Measurements from ENCODE around the gene LIN28A. TPM values are rescaled to one million over a fixed set of nuclear protein-coding genes. Genes with fewer than 3 reads are reported as not detected.
"Not testable (repeated sequence)": the region's sequence is repeated elsewhere in the genome, so short reads cannot be mapped to it uniquely, and the experiment has no call there.

Gene LIN28A, protein sequence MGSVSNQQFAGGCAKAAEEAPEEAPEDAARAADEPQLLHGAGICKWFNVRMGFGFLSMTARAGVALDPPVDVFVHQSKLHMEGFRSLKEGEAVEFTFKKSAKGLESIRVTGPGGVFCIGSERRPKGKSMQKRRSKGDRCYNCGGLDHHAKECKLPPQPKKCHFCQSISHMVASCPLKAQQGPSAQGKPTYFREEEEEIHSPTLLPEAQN
- under 1 TPM in 1 of 2 donors, not detected in 1; 0.15 TPM for total RNA-seq
- long read RNA-seq = 0 reads

DNA sequence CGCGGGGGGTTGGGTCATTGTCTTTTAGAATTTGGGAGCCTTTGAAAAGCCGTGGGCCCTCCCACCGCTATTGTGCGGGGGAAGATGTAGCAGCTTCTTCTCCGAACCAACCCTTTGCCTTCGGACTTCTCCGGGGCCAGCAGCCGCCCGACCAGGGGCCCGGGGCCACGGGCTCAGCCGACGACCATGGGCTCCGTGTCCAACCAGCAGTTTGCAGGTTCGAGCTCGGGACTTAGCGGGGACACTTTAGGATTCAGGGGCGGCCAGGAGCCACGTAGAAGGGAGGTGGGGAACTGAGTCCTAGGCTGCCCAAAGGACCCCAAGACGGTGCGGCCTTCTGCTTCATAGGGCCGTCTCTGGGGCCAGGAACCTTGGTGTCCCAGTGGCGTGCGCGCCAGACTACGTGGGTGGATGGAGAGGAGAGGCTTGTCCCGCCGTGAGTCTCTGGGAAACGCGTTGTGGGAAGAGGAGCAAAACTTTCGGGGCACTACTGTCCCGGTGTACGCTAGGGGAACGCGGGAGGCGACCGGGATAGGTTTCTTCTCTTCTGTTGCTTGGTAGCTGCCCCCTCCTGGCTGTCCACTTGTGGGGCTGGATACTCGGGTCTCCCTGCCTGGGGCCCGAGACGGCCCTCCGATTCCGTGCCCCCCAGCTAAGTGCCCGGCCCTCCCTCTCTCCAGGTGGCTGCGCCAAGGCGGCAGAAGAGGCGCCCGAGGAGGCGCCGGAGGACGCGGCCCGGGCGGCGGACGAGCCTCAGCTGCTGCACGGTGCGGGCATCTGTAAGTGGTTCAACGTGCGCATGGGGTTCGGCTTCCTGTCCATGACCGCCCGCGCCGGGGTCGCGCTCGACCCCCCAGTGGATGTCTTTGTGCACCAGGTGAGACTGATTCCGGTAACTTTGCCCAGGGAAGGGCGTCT, at the start of gene LIN28A:
LIN28A (plus strand) TSS at position 112 of the 918 bp plus-strand sequence; CDS start at position 187, 75 bp downstream.
- DNase-seq = no peak
- no peak for ATAC-seq
- intact Hi-C loops (cut with DNase I) = no loop called here

DNA sequence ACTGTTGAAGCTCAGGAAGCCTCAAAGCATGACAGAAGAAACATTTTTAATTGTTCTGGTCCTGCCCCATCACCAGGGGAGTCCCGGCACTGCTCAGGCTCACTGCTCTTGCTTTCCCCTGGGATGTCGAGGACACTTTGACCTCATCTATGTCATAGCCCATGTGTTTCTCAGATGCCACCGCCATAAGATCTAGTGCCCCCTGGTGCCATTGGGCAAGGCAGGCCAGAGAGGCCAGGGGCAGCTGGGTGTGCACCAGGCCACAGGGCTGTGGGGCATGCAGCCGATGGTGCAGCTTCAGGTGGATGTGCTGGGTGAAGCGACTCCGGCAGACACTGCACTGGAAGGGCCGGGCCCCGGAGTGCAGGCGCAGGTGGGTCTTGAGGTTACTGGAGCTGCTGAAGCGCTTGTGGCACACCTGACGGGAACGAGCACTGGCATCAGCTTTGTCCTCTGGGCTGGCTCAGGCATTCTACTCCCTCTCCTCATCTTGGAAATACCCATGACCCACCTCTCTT, 49.0 kb upstream of the LIN28A start:
- no peak for ATAC-seq
- intact Hi-C loops (cut with DNase I) = loop anchor here in 1 of 2 donors (5.0 kb wide), 1 partner anchor 34 kb away; no protein-coding TSS in a partner anchor
- DNase-seq = no peak

DNA sequence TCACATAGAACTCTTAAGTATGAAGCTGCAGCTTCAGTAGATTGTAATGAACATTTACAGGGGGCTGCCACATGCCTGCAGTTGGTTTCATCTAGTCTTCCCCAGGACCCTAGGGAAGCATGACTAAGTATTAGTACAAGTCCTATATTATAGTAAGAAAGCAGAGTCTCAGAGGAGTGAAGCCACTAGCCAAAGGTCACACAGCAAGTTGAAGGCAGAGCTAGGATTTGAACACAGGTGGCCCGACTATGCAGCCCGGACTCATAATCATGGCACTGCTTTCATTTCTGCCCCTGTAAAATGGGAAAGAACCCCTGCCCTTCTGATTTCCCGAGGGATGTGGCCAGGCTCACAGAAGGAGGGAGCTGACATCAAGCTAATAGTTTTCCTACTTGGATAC, 48.3 kb upstream of the LIN28A start:
- intact Hi-C loops (cut with DNase I) = loop anchor here in 1 of 2 donors (5.0 kb wide), 1 partner anchor 35 kb away; no protein-coding TSS in a partner anchor
- ATAC-seq = no peak
- no peak for DNase-seq

DNA sequence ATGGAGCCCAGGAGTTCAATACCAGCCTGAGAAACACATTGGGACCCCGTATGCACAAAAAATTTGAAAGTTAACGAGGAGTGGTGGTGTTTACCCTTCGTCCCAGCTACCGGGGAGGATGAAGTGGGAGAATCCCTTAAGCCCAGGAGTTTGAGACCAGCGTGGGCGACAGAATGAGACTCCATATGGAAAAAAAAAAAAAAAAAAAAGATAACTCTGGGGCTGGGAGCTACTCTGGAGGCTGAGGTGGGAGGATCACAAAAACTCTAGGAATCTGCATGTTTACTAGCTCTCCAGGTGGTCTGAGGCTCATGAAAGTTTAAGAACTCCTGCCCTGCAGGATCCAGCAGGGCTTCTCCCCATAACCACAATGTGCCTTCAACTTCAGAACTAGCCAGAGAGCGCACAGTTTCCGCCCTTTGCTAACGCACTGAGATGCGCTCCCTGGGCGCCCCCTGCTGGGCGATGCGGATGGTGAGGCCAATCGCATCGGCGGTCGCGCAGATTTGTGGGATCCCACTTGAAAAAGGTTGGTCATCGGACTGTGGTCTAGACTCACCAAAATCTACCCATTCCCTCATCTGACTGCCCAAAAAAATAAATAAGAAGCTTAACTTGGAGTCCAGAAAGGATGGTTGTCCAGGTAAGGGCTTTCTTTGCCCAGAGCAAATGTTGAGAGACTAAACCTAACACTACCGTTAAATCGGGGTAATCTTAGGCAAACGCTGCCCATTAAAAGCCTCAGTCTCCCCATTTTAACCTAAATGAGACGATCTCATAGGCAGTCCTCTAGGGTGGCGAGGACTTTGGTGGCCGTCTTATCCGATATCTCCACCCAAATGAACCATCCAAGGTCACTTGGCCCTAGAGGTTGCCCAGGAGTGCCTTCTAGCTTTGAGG, 46.8 kb upstream of the LIN28A start:
- ATAC-seq (peak; percentile 62 to 75), DNase-seq (peak; percentile 87)
- intact Hi-C loops (cut with DNase I) = loop anchor here in 1 of 2 donors (5.0 kb wide), 1 partner anchor 36 kb away; no protein-coding TSS in a partner anchor

DNA sequence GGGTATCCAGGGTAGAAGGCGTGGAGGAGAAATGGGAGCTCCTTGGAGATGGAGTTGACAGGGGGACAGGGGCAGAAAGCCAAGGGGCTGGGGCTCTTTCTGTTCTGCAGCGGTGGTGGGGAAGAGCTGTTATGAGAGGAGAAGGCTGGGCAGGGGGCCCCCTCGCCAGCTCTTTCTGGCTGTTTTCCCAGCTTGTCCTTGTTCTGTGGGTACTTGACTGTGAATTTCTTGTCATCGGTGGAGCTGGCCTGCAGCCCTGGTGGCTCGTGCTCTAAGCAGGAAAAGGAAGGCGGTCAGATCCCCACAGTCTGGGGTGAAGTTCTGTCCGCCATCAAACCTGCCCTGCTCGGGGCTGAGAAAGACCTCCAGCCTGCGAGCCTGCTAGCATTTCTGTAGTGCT, 45.7 kb upstream of the LIN28A start:
- intact Hi-C loops (cut with DNase I) = loop anchor here in 1 of 2 donors (5.0 kb wide), 1 partner anchor 38 kb away; no protein-coding TSS in a partner anchor
- ATAC-seq = no peak

DNA sequence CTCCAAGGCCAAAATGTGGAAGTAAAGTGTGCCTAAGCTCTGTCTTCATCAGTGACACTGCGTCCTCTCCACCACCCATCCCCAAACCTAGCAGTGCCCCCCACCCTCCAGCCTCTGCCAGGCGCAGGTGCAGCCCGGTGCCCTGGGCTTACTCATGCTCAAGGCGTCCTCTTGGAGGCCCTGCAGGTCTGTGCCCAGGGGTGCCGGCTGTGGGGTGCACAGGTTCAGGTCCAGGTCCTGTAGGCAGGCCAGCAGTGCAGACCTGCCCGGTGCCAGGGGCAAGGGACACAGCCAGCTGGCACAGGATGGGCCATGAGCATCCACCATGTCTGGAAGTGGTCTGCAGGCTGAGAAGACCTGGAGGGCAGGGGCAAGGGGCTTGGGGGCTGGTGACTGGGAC, 43.2 kb upstream of the LIN28A start:
- no peak for ATAC-seq
- intact Hi-C loops (cut with DNase I) = no loop called here

More for the DNA sequence above, 45.7 kb upstream of the LIN28A start:
- DNase-seq = no peak

DNA sequence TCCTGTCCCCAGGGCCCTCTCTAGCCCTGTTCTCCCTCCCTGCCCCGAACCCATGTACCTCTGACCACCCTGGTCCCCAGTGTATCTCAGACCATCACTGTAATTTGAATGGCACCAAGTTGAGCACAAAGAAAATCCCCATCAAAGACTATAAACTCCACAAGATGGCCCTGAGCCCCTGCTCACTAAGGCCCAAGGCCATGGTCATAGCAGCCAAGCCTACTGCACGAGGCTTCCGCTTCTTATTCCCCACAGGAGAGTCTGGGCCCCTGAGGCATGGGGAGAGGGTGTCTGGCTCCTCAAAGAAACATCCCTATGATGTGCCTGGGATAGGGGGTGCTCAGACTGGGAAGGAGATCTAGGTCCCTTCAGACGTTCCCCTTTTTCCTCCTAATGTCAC, 42.6 kb upstream of the LIN28A start:
- intact Hi-C loops (cut with DNase I) = no loop called here
- ATAC-seq = no peak
- no peak for DNase-seq

More for the DNA sequence above, 43.2 kb upstream of the LIN28A start:
- no peak for DNase-seq

DNA sequence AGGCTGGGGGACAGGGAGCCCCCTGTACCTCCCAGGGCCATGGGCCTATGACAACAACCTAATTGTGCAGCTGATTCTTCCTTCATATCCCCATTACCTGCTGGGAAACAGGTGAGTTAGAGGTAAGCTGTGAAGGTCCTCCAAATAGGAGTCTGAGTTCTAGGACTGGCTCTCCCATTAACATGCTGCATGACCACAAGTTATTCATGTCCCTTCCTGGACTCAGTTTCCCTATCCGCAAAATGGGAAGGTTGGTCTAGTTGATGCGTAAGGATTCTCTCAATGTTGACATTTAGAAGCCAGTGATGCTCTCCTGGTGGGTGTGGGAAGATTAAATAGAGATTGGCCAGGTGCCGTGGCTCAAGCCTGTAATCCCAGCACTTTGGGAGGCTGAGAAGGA, 42.1 kb upstream of the LIN28A start:
- no peak for DNase-seq
- intact Hi-C loops (cut with DNase I) = no loop called here
- no peak for ATAC-seq

DNA sequence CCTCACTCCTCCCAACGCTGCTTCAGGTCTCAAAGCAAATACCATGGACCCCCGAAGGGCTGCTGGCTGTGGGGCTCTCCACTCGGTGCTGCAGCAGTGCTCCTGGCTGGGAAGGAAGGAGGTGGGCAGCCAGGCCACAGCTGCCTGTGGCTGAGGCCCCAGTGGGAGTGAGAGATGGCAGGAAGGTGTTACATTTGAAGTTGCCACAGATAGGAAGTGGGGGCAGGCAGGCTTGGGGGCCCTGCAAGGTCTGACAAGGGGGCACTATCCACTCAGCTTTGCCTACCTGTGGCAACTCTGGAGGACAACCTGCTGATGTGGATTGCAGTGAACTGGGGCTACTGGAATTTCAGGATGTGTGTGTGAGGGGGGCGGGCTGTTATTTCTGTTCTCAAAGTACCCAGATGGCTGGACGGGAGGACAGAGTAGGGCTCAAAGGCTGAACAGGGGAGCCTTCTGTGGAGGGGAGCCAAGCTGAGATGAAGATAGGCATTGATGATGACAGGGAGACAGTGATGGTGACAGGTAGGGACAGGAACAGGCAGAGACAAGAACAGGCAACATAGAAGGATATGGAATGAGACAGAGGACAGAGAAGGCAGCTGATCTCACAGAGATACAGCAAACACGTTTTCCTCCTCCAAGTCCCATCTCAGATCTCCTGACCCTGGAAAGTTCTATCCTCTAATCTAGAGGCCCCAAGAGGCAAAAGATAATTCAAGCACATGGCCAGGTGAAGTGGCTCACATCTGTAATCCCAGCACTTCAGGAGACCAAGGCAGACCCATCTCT, 39.8 kb upstream of the LIN28A start:
- DNase-seq = no peak
- ATAC-seq = no peak
- intact Hi-C loops (cut with DNase I) = no loop called here

DNA sequence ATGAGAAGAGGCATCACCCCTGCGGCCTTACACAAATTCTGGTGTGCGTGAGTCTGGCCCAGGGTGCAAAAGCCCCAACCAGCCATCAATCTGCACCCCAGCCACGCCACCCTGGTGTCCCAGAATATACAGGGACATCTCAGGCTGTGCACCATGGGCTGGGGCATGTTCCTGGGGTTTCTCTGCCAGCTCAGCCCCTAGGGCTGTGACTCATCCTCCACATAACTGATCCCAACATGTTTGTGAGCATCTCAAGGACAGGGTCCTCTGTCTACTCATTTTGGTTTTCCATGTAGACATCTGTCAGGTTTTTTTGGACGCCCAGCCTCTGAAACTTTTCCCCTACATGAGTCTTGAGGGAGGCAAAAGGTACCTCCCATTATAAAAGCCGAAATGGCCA, 38.6 kb upstream of the LIN28A start:
- DNase-seq (no peak), ATAC-seq (no peak)
- intact Hi-C loops (cut with DNase I) = no loop called here

DNA sequence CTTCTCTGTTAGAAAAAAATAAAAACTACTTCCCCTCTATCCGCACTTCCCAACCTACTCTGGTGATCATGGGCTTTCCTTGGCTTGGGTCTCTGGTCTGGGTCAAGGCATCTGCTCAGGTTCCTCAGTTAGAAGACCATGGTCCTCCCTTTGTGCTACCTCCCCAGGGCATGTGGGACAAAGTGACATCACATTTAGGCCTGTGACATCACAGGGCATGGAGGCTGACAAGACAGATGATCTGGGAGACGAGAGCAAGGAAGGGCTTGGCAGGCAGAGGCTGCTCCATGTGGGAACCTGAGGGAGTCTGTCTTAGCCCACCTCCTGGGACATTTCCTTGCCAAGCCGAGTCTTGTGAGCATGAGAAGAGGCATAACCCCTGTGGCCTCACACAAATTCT, 38.0 kb upstream of the LIN28A start, which contains the start of gene ZNF683:
ZNF683 (minus strand) TSS at position 140 of the 400 bp plus-strand sequence. CDS start 4,179 bp downstream, outside the sequence.
- ATAC-seq; intact Hi-C loops (cut with DNase I); DNase-seq: not testable (repeated sequence)

DNA sequence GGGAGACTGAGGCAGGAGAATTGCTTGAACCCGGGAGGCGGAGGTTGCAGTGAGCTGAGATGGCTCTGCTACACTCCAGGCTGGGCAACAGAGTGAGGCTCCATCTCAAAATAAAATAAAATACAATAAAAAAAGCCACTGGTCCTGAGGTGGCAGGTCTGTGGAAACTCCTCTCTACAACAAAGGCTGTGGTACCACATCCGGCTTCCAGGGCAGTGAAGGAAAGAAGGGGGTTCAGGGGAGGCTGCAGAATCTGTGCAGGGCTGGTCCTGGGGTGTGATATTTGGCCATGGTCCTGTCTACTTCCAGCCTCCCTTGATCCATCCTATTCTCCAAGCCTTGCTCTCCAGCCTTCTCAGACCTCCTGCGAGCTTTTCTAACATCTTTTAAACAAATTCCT, 37.3 kb upstream of the LIN28A start:
- intact Hi-C loops (cut with DNase I) = no loop called here
- ATAC-seq (no peak), DNase-seq (no peak)

DNA sequence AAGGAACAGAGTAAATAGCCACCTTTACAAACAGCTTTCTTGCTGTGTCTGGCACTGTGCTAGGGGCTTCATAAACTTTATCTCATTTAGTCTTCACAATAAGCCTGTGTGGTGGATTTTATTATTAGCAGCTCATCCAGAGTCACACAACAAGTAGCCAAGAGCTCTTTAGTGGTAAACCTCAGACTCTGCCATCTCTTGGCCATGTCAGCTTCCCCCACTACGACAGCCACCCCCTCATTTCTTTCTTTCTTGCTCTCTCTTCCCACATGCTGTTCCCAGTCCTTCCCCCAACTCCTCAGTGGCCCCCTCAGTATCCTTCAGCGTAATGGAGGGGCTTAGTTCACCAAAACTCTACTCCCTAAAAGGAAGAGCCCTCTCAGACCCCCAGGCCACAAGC, 36.8 kb upstream of the LIN28A start:
- ATAC-seq (no peak), DNase-seq (no peak)
- intact Hi-C loops (cut with DNase I) = no loop called here

DNA sequence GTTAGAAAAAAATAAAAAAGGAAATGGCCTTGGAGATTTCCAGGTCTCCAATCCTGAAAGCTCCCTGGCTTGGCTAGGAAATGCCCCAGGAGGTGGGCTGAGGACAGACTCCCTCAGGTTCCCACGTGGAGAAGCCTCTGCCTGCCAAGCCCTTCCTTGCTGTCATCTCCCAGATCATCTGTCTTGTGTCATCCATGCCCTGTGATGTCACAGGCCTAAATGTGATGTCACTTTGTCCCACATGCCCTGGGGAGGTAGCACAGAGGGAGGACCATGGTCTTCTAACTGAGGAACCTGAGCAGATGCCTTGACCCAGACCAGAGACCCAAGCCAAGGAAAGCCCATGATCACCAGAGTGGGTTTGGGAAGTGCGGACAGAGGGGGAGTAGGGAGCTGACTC, 36.3 kb upstream of the LIN28A start:
- DNase-seq; intact Hi-C loops (cut with DNase I); ATAC-seq: not testable (repeated sequence)

DNA sequence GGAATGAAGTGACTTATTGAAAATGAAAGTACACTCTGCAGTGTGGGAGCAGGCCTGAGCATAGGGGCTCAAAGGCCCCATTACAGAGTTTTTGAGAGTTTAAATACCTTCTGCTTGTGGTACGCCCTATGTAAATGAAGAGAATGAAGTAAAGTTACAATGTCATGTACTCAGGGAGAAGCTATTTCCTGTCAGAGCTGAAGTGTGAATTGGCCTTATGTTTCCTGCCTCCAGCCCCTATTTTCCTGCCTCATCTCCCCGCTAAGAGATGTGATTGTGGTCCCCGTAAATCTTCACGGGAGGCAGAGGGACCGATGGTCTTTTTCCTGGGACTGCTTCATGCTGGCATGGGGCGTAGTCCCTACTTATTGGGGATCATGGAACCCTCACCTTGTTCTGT, 35.5 kb upstream of the LIN28A start:
- DNase-seq (no peak), ATAC-seq (no peak)
- intact Hi-C loops (cut with DNase I) = no loop called here

DNA sequence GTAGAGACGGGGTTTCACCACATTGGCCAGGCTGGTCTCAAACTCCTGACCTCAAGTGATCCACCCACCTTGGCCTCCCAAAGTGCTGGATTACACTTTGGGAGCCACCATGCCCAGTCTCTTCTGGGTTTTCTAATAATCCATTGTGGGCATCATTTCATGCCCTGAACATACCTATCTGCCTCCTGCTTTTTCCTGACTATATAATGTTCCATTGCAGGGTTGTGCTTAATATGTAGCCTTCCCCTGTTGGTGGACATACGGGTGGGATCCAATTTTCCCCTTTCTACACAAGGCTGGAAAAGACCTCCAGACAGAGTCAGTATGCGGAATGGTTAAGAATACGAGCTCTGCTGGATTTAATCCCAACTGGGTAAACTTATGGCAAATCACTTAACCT, 34.6 kb upstream of the LIN28A start:
- intact Hi-C loops (cut with DNase I) = no loop called here
- DNase-seq = no peak
- no peak for ATAC-seq

DNA sequence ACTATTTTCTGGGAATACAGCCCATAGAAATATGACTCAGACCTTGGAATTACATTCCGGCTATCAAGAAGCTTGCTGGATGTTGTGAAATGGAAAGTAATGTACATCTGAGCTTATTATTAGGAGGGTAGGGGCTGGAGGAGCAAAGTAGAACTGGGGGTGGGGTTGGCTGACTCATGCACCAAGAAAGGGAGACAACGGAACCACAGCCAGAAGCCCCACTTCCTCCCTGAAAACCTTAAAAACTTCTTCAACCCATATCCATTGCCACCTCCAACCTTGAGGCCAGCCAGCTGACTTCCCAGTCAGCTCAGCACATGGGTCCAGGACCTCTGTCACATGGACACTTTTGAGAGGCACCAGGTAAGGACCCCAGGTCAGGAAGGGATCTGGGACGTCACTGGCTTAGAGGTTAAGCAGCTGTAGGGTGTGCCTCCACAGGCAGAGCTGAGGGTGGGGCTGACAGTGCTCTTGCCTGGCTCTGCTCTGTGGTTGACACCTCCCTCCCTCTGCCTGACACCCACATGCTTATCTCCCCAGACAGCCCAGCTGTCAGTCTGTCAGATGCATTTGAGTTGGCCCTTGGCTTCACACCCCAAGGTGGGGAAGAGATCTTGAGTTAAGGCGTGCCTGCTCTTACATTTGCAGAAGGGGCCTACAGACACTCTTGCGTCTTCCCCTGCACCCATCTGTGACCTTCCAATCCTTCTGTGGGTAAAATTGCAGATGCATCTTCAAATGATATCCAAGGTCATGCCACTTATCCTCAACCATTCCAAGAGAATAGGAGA, 32.3 kb upstream of the LIN28A start:
- DNase-seq (peak; percentile 40), ATAC-seq (peak; percentile 92 to 97)
- intact Hi-C loops (cut with DNase I) = no loop called here
